Activated CD4-positive, alpha-beta T cell treated with anti-CD3 and anti-CD28 coated beads, Interleukin-2, amount 10 ng/mL, durations not matched to agents 7 days and 5 days (primary cell): Measurements from ENCODE around the gene SLC1A3. TPM values are rescaled to one million over a fixed set of nuclear protein-coding genes. Genes with fewer than 3 reads are reported as not detected.

Experiments
- CTCF ChIA-PET: fragments of 350-600 bp; sonication (Branson Sonifier 250); formaldehyde crosslinking; loops from one replicate; lab custom pipeline; 2021; ENCODE audit warnings: antibody characterized with exemption; lab: Charles Lee
- POLR2A ChIA-PET: fragments of 350-600 bp; sonication (Branson Sonifier 250); formaldehyde crosslinking; loops from one replicate; lab custom pipeline; 2021; ENCODE audit warnings: antibody characterized with exemption; lab: Charles Lee
- DNase-seq: peaks from one replicate; pipeline ENCODE4 v3.0.0-alpha.2; 2020
- H3K27ac Mint-ChIP-seq: one replicate; pipeline ENCODE4 v1.8.0; 2021; ENCODE audit warnings: mild to moderate bottlenecking, moderate library complexity, mixed read lengths
- H3K27me3 Mint-ChIP-seq: one replicate; pipeline ENCODE4 v1.8.0; 2021; ENCODE audit warnings: mixed read lengths
- H3K36me3 Mint-ChIP-seq: one replicate; pipeline ENCODE4 v1.8.0; 2021; ENCODE audit warnings: low read depth, mixed read lengths
- H3K4me1 Mint-ChIP-seq: one replicate; pipeline ENCODE4 v1.8.0; 2021; ENCODE audit warnings: mixed read lengths
- H3K4me3 Mint-ChIP-seq: one replicate; pipeline ENCODE4 v1.8.0; 2021; ENCODE audit warnings: mild to moderate bottlenecking, moderate library complexity, mixed read lengths
- H3K9me3 Mint-ChIP-seq: one replicate; pipeline ENCODE4 v1.8.0; 2021; ENCODE audit warnings: mixed read lengths
- total RNA-seq, 2 experiments: library from RNA; stranded (reverse); gene quantifications; one replicate each; pipeline ENCODE4 v1.2.3, GENCODE V29; 2021

SLC1A3 gene
- total RNA-seq, 2 experiments from 2014 or later, result not detected

GRCh38 chr5:36712706-36713105 is 106.3 kb downstream of the SLC1A3 start:
- no peak for DNase-seq
- ChIA-PET POLR2A (no interaction called here), CTCF (interaction anchor here (1.0 kb wide), 1 partner anchor 12 kb away, joined by 3 read pairs; no protein-coding TSS in a partner anchor)
- Mint-ChIP-seq H3K4me3 (no peak overlapping the region), H3K9me3 (peaks cover 2% of the 10 kb centered on the region), H3K36me3 (peaks cover 1% of the 10 kb centered on the region), H3K27ac (no peak overlapping the region), H3K27me3 (peaks cover 1% of the 10 kb centered on the region), H3K4me1 (no peaks in the 10 kb centered on the region)

- H3K9me3 Mint-ChIP-seq, result no peaks in the 10 kb centered on the region
- H3K4me3 Mint-ChIP-seq, result no peak overlapping the region
- H3K27me3 Mint-ChIP-seq, result peaks cover 1% of the 10 kb centered on the region
- H3K36me3 Mint-ChIP-seq, result no peaks in the 10 kb centered on the region
- CTCF ChIA-PET, result no interaction called here
- POLR2A ChIA-PET, result no interaction called here
- DNase-seq, result no peak
- no peak overlapping the region for H3K27ac Mint-ChIP-seq
- no peaks in the 10 kb centered on the region for H3K4me1 Mint-ChIP-seq
Measured at GRCh38 chr5:36713541-36713940, 107.1 kb downstream of the SLC1A3 start.

GRCh38 chr5:36717131-36717695 is 110.8 kb downstream of the SLC1A3 start:
- ChIA-PET POLR2A (no interaction called here), CTCF (no interaction called here)

GRCh38 chr5:36719282-36719681 is 112.9 kb downstream of the SLC1A3 start:
- no peak overlapping the region for H3K4me3 Mint-ChIP-seq
- H3K4me1 Mint-ChIP-seq, result peaks cover 14% of the 10 kb centered on the region
- no peak for DNase-seq
- H3K9me3 Mint-ChIP-seq, result no peaks in the 10 kb centered on the region
- H3K36me3 Mint-ChIP-seq, result no peaks in the 10 kb centered on the region
- no peaks in the 10 kb centered on the region for H3K27me3 Mint-ChIP-seq
- POLR2A ChIA-PET, result no interaction called here
- no peak overlapping the region for H3K27ac Mint-ChIP-seq
- CTCF ChIA-PET, result no interaction called here

More at GRCh38 chr5:36717131-36717695, 110.8 kb downstream of the SLC1A3 start:
- H3K9me3 Mint-ChIP-seq, result no peaks in the 10 kb centered on the region
- H3K4me1 Mint-ChIP-seq, result no peaks in the 10 kb centered on the region
- H3K36me3 Mint-ChIP-seq, result no peaks in the 10 kb centered on the region
- H3K27me3 Mint-ChIP-seq, result peaks cover 1% of the 10 kb centered on the region
- no peak for DNase-seq
- no peak overlapping the region for H3K4me3 Mint-ChIP-seq
- H3K27ac Mint-ChIP-seq, result no peak overlapping the region

GRCh38 chr5:36720688-36721087 is 114.3 kb downstream of the SLC1A3 start:
- ChIA-PET CTCF (no interaction called here), POLR2A (no interaction called here)
- no peak overlapping the region for H3K4me3 Mint-ChIP-seq
- H3K9me3 Mint-ChIP-seq, result no peaks in the 10 kb centered on the region
- DNase-seq, result no peak
- no peaks in the 10 kb centered on the region for H3K27me3 Mint-ChIP-seq
- H3K4me1 Mint-ChIP-seq, result peaks cover 24% of the 10 kb centered on the region
- no peaks in the 10 kb centered on the region for H3K36me3 Mint-ChIP-seq
- no peak overlapping the region for H3K27ac Mint-ChIP-seq

- Mint-ChIP-seq H3K4me1 (peaks cover 24% of the 10 kb centered on the region), H3K9me3 (no peaks in the 10 kb centered on the region), H3K36me3 (no peaks in the 10 kb centered on the region), H3K27me3 (no peaks in the 10 kb centered on the region), H3K27ac (no peak overlapping the region), H3K4me3 (no peak overlapping the region)
- CTCF ChIA-PET, result interaction anchor here (1.0 to 1.8 kb wide), 4 partner anchors 9 to 22 kb away, joined by 3 to 5 read pairs (median 4); no protein-coding TSS in a partner anchor
- POLR2A ChIA-PET, result interaction anchor here (0.6 kb wide), 1 partner anchor 116 kb away, joined by 5 read pairs; no protein-coding TSS in a partner anchor
- DNase-seq, result no peak
Measured at GRCh38 chr5:36721664-36722235, 115.3 kb downstream of the SLC1A3 start.

GRCh38 chr5:36722900-36723299 is 116.5 kb downstream of the SLC1A3 start:
- H3K27me3 Mint-ChIP-seq, result no peaks in the 10 kb centered on the region
- ChIA-PET POLR2A (no interaction called here), CTCF (interaction anchor here (1.3 to 1.8 kb wide), 3 partner anchors 12 to 21 kb away, joined by 3 to 5 read pairs (median 5); no protein-coding TSS in a partner anchor)
- H3K4me3 Mint-ChIP-seq, result no peak overlapping the region
- no peak overlapping the region for H3K27ac Mint-ChIP-seq
- H3K9me3 Mint-ChIP-seq, result no peaks in the 10 kb centered on the region
- DNase-seq, result no peak
- peaks cover 24% of the 10 kb centered on the region for H3K4me1 Mint-ChIP-seq
- H3K36me3 Mint-ChIP-seq, result no peaks in the 10 kb centered on the region

GRCh38 chr5:36723912-36724311 is 117.5 kb downstream of the SLC1A3 start:
- peak overlapping the region; percentile 4 for H3K4me3 Mint-ChIP-seq
- H3K36me3 Mint-ChIP-seq, result no peaks in the 10 kb centered on the region
- peak overlapping the region; percentile 83 for H3K27ac Mint-ChIP-seq
- no peaks in the 10 kb centered on the region for H3K9me3 Mint-ChIP-seq
- ChIA-PET CTCF (interaction anchor here (0.6 to 1.2 kb wide), 4 partner anchors 148 to 454 kb away, joined by 3 to 4 read pairs (median 3); no protein-coding TSS in a partner anchor), POLR2A (no interaction called here)
- no peak for DNase-seq
- H3K4me1 Mint-ChIP-seq, result peaks cover 24% of the 10 kb centered on the region
- peaks cover 2% of the 10 kb centered on the region for H3K27me3 Mint-ChIP-seq

GRCh38 chr5:36724467-36725332 is 118.3 kb downstream of the SLC1A3 start:
- peaks cover 24% of the 10 kb centered on the region for H3K4me1 Mint-ChIP-seq
- peaks cover 2% of the 10 kb centered on the region for H3K27me3 Mint-ChIP-seq
- no peaks in the 10 kb centered on the region for H3K9me3 Mint-ChIP-seq
- ChIA-PET POLR2A (no interaction called here), CTCF (interaction anchor here (0.6 to 1.2 kb wide), 6 partner anchors 10 to 454 kb away, joined by 3 to 4 read pairs (median 3); no protein-coding TSS in a partner anchor)
- H3K27ac Mint-ChIP-seq, result peak overlapping the region; percentile 83
- H3K4me3 Mint-ChIP-seq, result peak overlapping the region; percentile 66
- H3K36me3 Mint-ChIP-seq, result no peaks in the 10 kb centered on the region
- DNase-seq, result peak; percentile 44

- Mint-ChIP-seq H3K4me1 (peaks cover 24% of the 10 kb centered on the region), H3K27ac (no peak overlapping the region), H3K4me3 (no peak overlapping the region), H3K9me3 (no peaks in the 10 kb centered on the region), H3K36me3 (no peaks in the 10 kb centered on the region), H3K27me3 (peaks cover 2% of the 10 kb centered on the region)
- ChIA-PET POLR2A (no interaction called here), CTCF (no interaction called here)
- no peak for DNase-seq
Measured at GRCh38 chr5:36726317-36726716, 119.9 kb downstream of the SLC1A3 start.

- H3K27me3 Mint-ChIP-seq, result peaks cover 2% of the 10 kb centered on the region
- no peaks in the 10 kb centered on the region for H3K9me3 Mint-ChIP-seq
- DNase-seq, result no peak
- CTCF ChIA-PET, result interaction anchor here (1.3 kb wide), 1 partner anchor 12 kb away, joined by 4 read pairs; no protein-coding TSS in a partner anchor
- no peaks in the 10 kb centered on the region for H3K36me3 Mint-ChIP-seq
- POLR2A ChIA-PET, result no interaction called here
- H3K27ac Mint-ChIP-seq, result no peak overlapping the region
- H3K4me1 Mint-ChIP-seq, result peaks cover 24% of the 10 kb centered on the region
- no peak overlapping the region for H3K4me3 Mint-ChIP-seq
Measured at GRCh38 chr5:36726767-36727166, 120.4 kb downstream of the SLC1A3 start.

- H3K4me1 Mint-ChIP-seq, result peaks cover 14% of the 10 kb centered on the region
- ChIA-PET POLR2A (no interaction called here), CTCF (interaction anchor here (0.6 to 1.6 kb wide), 6 partner anchors 9 to 147 kb away, joined by 3 to 7 read pairs (median 4); no protein-coding TSS in a partner anchor)
- no peaks in the 10 kb centered on the region for H3K36me3 Mint-ChIP-seq
- no peak overlapping the region for H3K27ac Mint-ChIP-seq
- DNase-seq, result peak; percentile 41
- peaks cover 2% of the 10 kb centered on the region for H3K27me3 Mint-ChIP-seq
- no peaks in the 10 kb centered on the region for H3K9me3 Mint-ChIP-seq
- no peak overlapping the region for H3K4me3 Mint-ChIP-seq
Measured at GRCh38 chr5:36728697-36729543, 122.5 kb downstream of the SLC1A3 start.
